Choroid plexus epithelial cell (primary cell): Measurements from ENCODE around the gene CST9L.
A peak's percentile ranks its signal among the peaks of the same experiment; 100 is the strongest.

Source experiments
- DNase-seq: peaks from one replicate; pipeline ENCODE4 v3.0.0-alpha.2; 2010; ENCODE audit warnings: low read depth
- H3K4me3 ChIP-seq: 2 replicates; pipeline ENCODE4 v1.5.1; 2011; ENCODE audit warnings: low read depth, mild to moderate bottlenecking, control low read depth, low read length, moderate library complexity
- CTCF ChIP-seq: conservative IDR thresholded peaks from 2 replicates; pipeline ENCODE4 v1.5.1; 2011; ENCODE audit warnings: low read depth, mild to moderate bottlenecking, control low read depth, inconsistent platforms, low read length, moderate library complexity

The CST9L gene

GRCh38 chr20:23607497-23608245, 39.4 kb upstream of the CST9L start:
- no peak for DNase-seq
- H3K4me3 ChIP-seq = no peak overlapping the region
- no peak for TF ChIP-seq CTCF

DNA sequence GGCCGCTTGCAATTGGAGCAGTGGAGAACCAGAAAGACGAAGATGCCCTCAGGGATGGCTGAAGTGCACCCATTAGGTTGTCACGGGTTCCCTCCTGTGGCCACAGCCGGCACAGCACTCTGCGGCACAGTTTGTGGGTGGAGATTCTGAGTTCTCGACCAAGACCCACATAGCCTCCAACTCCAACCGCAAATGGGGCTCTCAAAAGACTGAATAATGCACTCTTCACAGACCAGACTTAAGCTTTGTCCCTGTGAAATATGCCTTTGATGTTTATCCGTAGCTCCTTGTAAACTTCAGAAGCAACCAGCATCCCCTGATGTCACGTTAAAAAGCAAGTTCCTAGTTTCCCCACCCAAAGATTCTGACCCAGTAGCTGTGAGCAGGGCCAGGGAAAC, 38.4 kb upstream of the CST9L start:
- no peak overlapping the region for H3K4me3 ChIP-seq
- peak; percentile 98 for TF ChIP-seq CTCF
- peak; percentile 83 for DNase-seq

GRCh38 chr20:23605867-23606651, 37.8 kb upstream of the CST9L start, which contains the start of gene CST9:
CST9 (minus strand) TSS chr20:23605917; CDS start chr20:23605864, 53 bp downstream.
- TF ChIP-seq CTCF = no peak
- no peak within 1 kb of the TSS for H3K4me3 ChIP-seq
- no peak for DNase-seq

GRCh38 chr20:23604306-23604705, 36.0 kb upstream of the CST9L start:
- no peak for TF ChIP-seq CTCF
- DNase-seq = no peak
- no peak overlapping the region for H3K4me3 ChIP-seq

- no peak overlapping the region for H3K4me3 ChIP-seq
- DNase-seq = no peak
- no peak for TF ChIP-seq CTCF
Observed at GRCh38 chr20:23603321-23603720, 35.0 kb upstream of the CST9L start.

- no peak overlapping the region for H3K4me3 ChIP-seq
- no peak for TF ChIP-seq CTCF
- DNase-seq = no peak
Observed at GRCh38 chr20:23602699-23603098, 34.4 kb upstream of the CST9L start.
